Heart left ventricle (tissue), 16 donors: ENCODE measurements around the gene FAM163A. TPM values are rescaled to one million over a fixed set of nuclear protein-coding genes. Genes with fewer than 3 reads are reported as not detected.

ENCODE experiments used
- ATAC-seq, 4 donors: fragments of 200-7000 bp; cut with Tn5 transposase; one replicate each; pipeline ENCODE4 v1.9.1; 2020 to 2022; ENCODE audit warnings: moderate library complexity in 4 of 4, mild to moderate bottlenecking in 3 of 4, moderate number of reproducible peaks in 1 of 4
- DNase-seq, 5 donors: peaks; one replicate each; pipeline ENCODE4 v3.0.0-alpha.2; 2020
- H3K27ac ChIP-seq, 12 donors: fragments of 200-600 bp; sonication (generic) in 4 of 12; one replicate each; pipeline versions ENCODE4 v1.5.0 to v1.8.0; 2016 to 2022; ENCODE audit warnings: mild to moderate bottlenecking in 2 of 12
- H3K27me3 ChIP-seq, 9 donors: fragments of 200-600 bp; sonication (generic) in 2 of 9; one replicate each; pipeline versions ENCODE4 v1.5.1 to v1.8.0; 2016 to 2022; ENCODE audit warnings: mild to moderate bottlenecking in 3 of 9
- H3K36me3 ChIP-seq, 9 donors: fragments of 200-600 bp; sonication (generic) in 2 of 9; one replicate each; pipeline versions ENCODE4 v1.5.0 to v1.8.0; 2018 to 2022; ENCODE audit warnings: mild to moderate bottlenecking in 2 of 9
- H3K4me1 ChIP-seq, 12 donors: fragments of 200-600 bp; sonication (generic) in 4 of 12; one replicate each; pipeline versions ENCODE4 v1.5.0 to v1.8.0; 2016 to 2022; ENCODE audit warnings: mild to moderate bottlenecking in 3 of 12
- H3K4me3 ChIP-seq, 12 donors: fragments of 200-600 bp; sonication (generic) in 4 of 12; one replicate each; pipeline versions ENCODE4 v1.5.0 to v1.8.0; 2017 to 2022; ENCODE audit warnings: mild to moderate bottlenecking in 9 of 12, moderate library complexity in 4 of 12
- H3K9me3 ChIP-seq, 12 donors: fragments of 200-600 bp; sonication (generic) in 4 of 12; one replicate each; pipeline versions ENCODE4 v1.5.0 to v1.8.0; 2016 to 2022; ENCODE audit warnings: mild to moderate bottlenecking in 1 of 12
- CTCF ChIP-seq, 12 donors: fragments of 200-600 bp; sonication (generic) in 4 of 12; IDR thresholded peaks; one replicate each; pipeline versions ENCODE4 v1.5.0 to v1.8.0; 2018 to 2022; ENCODE audit warnings: antibody characterized with exemption in 12 of 12, mild to moderate bottlenecking in 5 of 12
- POLR2A ChIP-seq, 2 donors: fragments of 450-650 bp; IDR thresholded peaks; one replicate each; pipeline ENCODE4 v1.6.1; 2017; ENCODE audit warnings: antibody characterized with exemption in 2 of 2, mild to moderate bottlenecking in 2 of 2, moderate library complexity in 2 of 2
- WGBS, 4 donors: extraction: QIAGEN DNeasy Blood & Tissue Kit in 2 of 4; methylation state at CpG; one replicate each; pipeline versions ENCODE4 v1.1.5 to v1.1.7; 2013 to 2018; 5-methylcytosine and 5-hydroxymethylcytosine counted together
- intact Hi-C, 10 donors: fragments of 100-400 bp; cut with DNase I; formaldehyde crosslinking; loops; one replicate each; pipeline versions ENCODE4 v1.11.1 to v1.14.2; 2022
- polyA plus RNA-seq, 2 donors: library from polyadenylated mRNA; stranded (reverse); fragments of 200-250 nt; gene quantifications; one replicate each; pipeline ENCODE4 v1.2.3, GENCODE V29; 2013
- total RNA-seq, 9 donors: library from RNA; depleted of rRNA in 2 of 9; stranded (reverse); fragments of >200 nt in 2 of 9; fragmentation: NEBNext Ultra II Directional in 3 of 9; extraction: Animal tissue kit (Norgen Biotek cat#: 25700) in 3 of 9; gene quantifications; one replicate each; pipeline versions ENCODE4 v1.1.0 to v1.2.4, GENCODE V29; 2016 to 2023
- donor health status: ischemic (EF 13 %, LVEDD 7.1; RV severe dilation, severe dysfunction).
- donor health status: healthy with polysubstance abuse.
- donor health status: DM: no; HTN: yes; CAD: no.
- donor health status: DM: no; HTN: no; CAD: no.
- donor health status: ischemic (EF 25% LVEDD 6.9; RV normal size, moderate dysfunction).
- donor health status: ischemic (EF 25% LVEDD 5.7; RV mildly dilated, moderate dysfunction).
- donor health status: healthy.
- donor health status: DM: yes; HTN: yes; CAD: no.
- donor health status: ischemic (EF 35%, LVEDD 5.7; RV mildly dilated, moderate dysfunction).
- donor health status: nonischemic (EF 11% LVEDD 7.7; RV severe dilation, severe dysfunction).
- donor health status: DM: yes; HTN: yes; CAD: no.
- donor health status: PGD.
- donor health status: ischemic (EF 29% LVEDD 5.4; RV normal size, mild dysfunction).
- donor health status: nonischemic (EF 23%, LVEDD 6.1; RV moderate dilation, normal function).

The FAM163A gene
- total and polyA plus RNA-seq, 11 donors: 0.04 to 0.28 (median 0.16) TPM; not detected in 1

DNA sequence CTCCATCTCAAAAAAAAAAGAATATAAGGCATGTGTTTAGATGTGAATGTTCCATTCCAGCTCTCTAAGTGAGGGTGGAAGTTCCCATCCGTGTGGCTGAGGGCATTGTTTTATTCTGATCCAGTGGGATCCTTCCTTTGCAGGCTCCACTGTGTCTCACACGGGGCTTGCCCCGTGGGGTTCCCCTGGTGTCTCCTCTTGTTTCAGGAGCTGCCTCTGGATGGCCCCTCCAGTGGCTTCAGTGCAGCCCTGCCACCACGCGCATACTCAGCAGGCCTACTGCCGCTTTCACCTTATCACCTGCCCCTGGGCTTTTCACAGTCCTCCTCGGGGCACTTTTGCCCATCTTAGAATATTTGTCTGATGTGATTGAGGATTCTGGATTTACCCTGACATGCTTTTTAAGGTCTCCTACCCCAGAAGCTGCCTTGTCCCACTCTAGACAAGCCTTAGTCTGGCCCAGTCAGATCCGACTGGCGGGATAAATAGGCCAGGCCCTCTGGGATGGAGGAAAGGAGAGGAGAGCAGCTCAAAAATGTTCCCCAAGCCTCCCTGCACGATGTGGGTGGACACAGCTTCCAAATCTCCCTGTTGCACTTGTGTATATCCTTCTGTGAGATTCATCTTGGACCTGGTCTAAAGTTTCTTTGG is 55.2 kb downstream of the FAM163A start:
- peak in 3 of 4 donors; percentile 9 to 81 (median 52) for ATAC-seq

DNA sequence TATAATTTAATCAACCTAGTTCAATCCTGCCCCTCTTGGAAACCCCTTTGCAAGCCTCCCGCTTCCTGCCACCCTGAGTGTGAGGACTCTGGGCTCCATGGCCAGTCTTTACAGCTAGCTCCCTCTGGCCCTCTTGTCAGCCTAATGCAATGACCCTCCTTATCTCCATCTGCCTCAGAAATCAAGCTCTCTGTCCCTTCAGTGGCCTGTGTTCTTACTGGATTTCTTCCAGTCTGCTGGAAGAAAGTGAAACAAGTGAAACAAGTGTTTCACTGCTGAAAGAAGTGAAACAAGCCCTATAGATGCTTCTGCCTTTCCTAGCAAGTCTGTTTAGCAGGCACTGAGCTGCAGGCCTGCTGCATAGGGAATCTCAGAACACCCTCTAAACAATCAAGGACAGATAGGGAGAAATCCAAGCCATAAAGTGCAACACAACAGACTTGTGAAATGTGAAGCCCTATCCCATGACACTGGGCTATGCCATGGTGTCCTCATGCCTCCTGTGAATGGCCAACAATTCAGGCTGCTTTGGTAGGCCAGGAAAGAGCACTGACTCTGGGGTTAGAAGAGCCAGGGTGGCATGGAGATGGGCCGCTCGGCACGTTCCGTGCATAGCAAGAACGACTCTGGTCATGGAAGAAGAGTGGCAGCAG is 55.9 kb downstream of the FAM163A start:
- Histone ChIP-seq H3K36me3 (no peaks in the 10 kb centered on the region), H3K27me3 (no peaks in the 10 kb centered on the region), H3K4me3 (no peak overlapping the region), H3K9me3 (no peaks in the 10 kb centered on the region), H3K4me1 (peaks cover 0 to 17% (median 6%) of the 10 kb centered on the region in 12 donors), H3K27ac (peak overlapping the region in 1 of 12 donors; percentile 53)
- WGBS, 4 donors: 86 to 94% (median 93%) methylated on average over 6 of the region's 6 CpGs
- ATAC-seq (peak in 2 of 4 donors; percentile 15 to 33), DNase-seq (no peak)
- no peak for TF ChIP-seq POLR2A (IDR thresholded peaks at IDR 0.05)
- no peak for TF ChIP-seq CTCF (IDR thresholded peaks at IDR 0.05)
- intact Hi-C loops: no loop called here

More for the DNA sequence above, 55.2 kb downstream of the FAM163A start:
- Histone ChIP-seq H3K9me3 (no peaks in the 10 kb centered on the region), H3K27me3 (no peaks in the 10 kb centered on the region), H3K36me3 (no peaks in the 10 kb centered on the region), H3K4me1 (peaks cover 0 to 19% (median 6%) of the 10 kb centered on the region in 12 donors), H3K4me3 (no peak overlapping the region), H3K27ac (peak overlapping the region in 2 of 12 donors; percentile 21 to 53)
- 82 to 95% (median 87%) methylated on average over 10 of the region's 10 CpGs for WGBS, 4 donors
- TF ChIP-seq CTCF (IDR thresholded peaks at IDR 0.05) (no peak), POLR2A (IDR thresholded peaks at IDR 0.05) (no peak)
- DNase-seq: no peak
- intact Hi-C loops: no loop called here

GRCh38 chr1:179800481-179800880 is 57.4 kb downstream of the FAM163A start:
- intact Hi-C loops: no loop called here
- 92 to 96% (median 94%) methylated on average over 4 of the region's 4 CpGs for WGBS, 4 donors

More at GRCh38 chr1:179800481-179800880, 57.4 kb downstream of the FAM163A start:
- H3K4me3 ChIP-seq: no peak overlapping the region
- no peak overlapping the region for H3K27ac ChIP-seq
- H3K4me1 ChIP-seq: peaks cover 0 to 6% (median 0%) of the 10 kb centered on the region in 12 donors
- TF ChIP-seq CTCF (IDR thresholded peaks at IDR 0.05): no peak
- no peak for TF ChIP-seq POLR2A (IDR thresholded peaks at IDR 0.05)
- ATAC-seq (no peak), DNase-seq (no peak)
- no peaks in the 10 kb centered on the region for H3K36me3 ChIP-seq
- no peaks in the 10 kb centered on the region for H3K9me3 ChIP-seq
- H3K27me3 ChIP-seq: no peaks in the 10 kb centered on the region
